Peyer's patch (tissue), 4 donors: ENCODE measurements around the gene E4F1. TPM values are rescaled to one million over a fixed set of nuclear protein-coding genes. Genes with fewer than 3 reads are reported as not detected.

Experiments
- DNase-seq, 3 donors: peaks; one replicate each; pipeline ENCODE4 v3.0.0-alpha.2; 2017 to 2019
- H3K27ac ChIP-seq, 4 donors: fragments of 200-600 bp; sonication (generic); one replicate each; pipeline ENCODE4 v1.5.1; 2016 to 2019
- H3K27me3 ChIP-seq, 2 donors: fragments of 200-600 bp; sonication (generic); one replicate each; pipeline ENCODE4 v1.5.1; 2019
- H3K36me3 ChIP-seq, 3 donors: fragments of 200-600 bp; sonication (generic); one replicate each; pipeline ENCODE4 v1.5.1; 2016 to 2019
- H3K4me1 ChIP-seq, 4 donors: fragments of 200-600 bp; sonication (generic); one replicate each; pipeline ENCODE4 v1.5.1; 2016 to 2019
- H3K4me3 ChIP-seq, 4 donors: fragments of 200-600 bp; sonication (generic); 1 replicate in 3 of 4; 2 replicates in 1 of 4; pipeline ENCODE4 v1.5.1; 2016 to 2019; ENCODE audit warnings: mild to moderate bottlenecking in 1 of 4
- H3K9me3 ChIP-seq, 4 donors: fragments of 200-600 bp; sonication (generic); one replicate each; pipeline ENCODE4 v1.5.1; 2016 to 2019; ENCODE audit warnings: mild to moderate bottlenecking in 1 of 4
- POLR2A ChIP-seq, 2 donors: fragments of 450-650 bp; IDR thresholded peaks; one replicate each; pipeline ENCODE4 v1.5.1; 2017; ENCODE audit warnings: antibody characterized with exemption in 2 of 2, mild to moderate bottlenecking in 2 of 2, moderate library complexity in 2 of 2
- total RNA-seq, 4 donors: library from RNA; depleted of rRNA; stranded (reverse); fragments of >200 nt; gene quantifications; one replicate each; pipeline ENCODE4 v1.1.0, GENCODE V29; 2016
- TF ChIP-seq, protein P1 (sequence below), 6 experiments: fragments of 450-650 bp in 4 of 6; fragments of 200-600 bp in 2 of 6; sonication (generic) in 1 of 6; IDR thresholded peaks; one replicate each; pipeline ENCODE4 v1.5.1; 2017 to 2019; ENCODE audit warnings: antibody characterized with exemption in 6 of 6, mild to moderate bottlenecking in 3 of 6, moderate library complexity in 1 of 6

E4F1 gene
- total RNA-seq, 4 donors from 2014 or later, result 35.6 to 124 (median 76.2) TPM

DNA sequence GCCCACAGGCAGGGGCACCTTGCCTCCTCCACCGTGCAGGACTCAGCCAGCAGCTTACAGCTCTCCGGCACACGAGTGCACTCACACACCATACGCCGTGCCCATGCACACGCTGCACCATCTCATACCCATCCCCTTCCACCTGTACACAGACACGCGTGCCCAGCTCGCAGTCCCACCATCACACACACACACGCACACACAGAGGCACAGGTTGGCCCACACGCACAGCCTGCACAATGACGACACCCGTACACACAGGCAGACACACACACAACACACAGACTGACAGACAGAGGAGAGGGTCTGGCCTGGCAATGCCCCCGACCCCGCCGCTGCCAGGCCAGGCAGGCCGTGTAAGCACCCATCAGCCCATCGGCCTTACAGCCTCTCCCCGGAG is 39.0 kb upstream of the E4F1 start:
- Histone ChIP-seq H3K27me3 (no peaks in the 10 kb centered on the region), H3K4me1 (no peaks in the 10 kb centered on the region), H3K9me3 (no peaks in the 10 kb centered on the region), H3K27ac (no peak overlapping the region), H3K4me3 (no peak overlapping the region), H3K36me3 (no peaks in the 10 kb centered on the region)
- DNase-seq, result no peak
- TF ChIP-seq, protein P1, sequence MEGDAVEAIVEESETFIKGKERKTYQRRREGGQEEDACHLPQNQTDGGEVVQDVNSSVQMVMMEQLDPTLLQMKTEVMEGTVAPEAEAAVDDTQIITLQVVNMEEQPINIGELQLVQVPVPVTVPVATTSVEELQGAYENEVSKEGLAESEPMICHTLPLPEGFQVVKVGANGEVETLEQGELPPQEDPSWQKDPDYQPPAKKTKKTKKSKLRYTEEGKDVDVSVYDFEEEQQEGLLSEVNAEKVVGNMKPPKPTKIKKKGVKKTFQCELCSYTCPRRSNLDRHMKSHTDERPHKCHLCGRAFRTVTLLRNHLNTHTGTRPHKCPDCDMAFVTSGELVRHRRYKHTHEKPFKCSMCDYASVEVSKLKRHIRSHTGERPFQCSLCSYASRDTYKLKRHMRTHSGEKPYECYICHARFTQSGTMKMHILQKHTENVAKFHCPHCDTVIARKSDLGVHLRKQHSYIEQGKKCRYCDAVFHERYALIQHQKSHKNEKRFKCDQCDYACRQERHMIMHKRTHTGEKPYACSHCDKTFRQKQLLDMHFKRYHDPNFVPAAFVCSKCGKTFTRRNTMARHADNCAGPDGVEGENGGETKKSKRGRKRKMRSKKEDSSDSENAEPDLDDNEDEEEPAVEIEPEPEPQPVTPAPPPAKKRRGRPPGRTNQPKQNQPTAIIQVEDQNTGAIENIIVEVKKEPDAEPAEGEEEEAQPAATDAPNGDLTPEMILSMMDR (IDR thresholded peaks at IDR 0.05), result no peak
- TF ChIP-seq POLR2A (IDR thresholded peaks at IDR 0.05), result no peak

DNA sequence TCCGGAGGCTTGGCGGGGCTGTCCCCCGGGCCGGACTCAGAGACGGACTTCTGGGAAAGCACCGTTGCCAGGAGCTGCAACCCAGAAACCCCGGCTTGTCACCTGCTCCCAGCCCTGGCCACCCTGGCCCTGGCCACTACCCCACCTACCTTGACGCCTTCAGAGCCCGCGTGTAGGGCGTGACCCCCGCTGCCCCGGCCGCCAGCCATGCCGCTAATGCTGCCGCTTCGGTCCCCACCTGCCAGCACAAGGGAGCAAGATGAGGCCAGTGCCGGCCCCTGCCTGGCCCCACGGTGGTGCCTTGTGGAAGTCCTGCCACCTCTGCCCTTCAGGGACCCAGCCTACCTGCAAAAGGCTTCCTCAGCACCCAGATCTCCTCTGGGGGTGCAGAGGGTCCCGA is 38.4 kb upstream of the E4F1 start:
- H3K27ac ChIP-seq, result no peak overlapping the region
- TF ChIP-seq, protein P1 (IDR thresholded peaks at IDR 0.05), result no peak
- TF ChIP-seq POLR2A (IDR thresholded peaks at IDR 0.05), result no peak
- H3K36me3 ChIP-seq, result no peaks in the 10 kb centered on the region
- H3K4me3 ChIP-seq, result no peak overlapping the region
- no peaks in the 10 kb centered on the region for H3K4me1 ChIP-seq
- no peaks in the 10 kb centered on the region for H3K9me3 ChIP-seq
- no peak for DNase-seq
- no peaks in the 10 kb centered on the region for H3K27me3 ChIP-seq

DNA sequence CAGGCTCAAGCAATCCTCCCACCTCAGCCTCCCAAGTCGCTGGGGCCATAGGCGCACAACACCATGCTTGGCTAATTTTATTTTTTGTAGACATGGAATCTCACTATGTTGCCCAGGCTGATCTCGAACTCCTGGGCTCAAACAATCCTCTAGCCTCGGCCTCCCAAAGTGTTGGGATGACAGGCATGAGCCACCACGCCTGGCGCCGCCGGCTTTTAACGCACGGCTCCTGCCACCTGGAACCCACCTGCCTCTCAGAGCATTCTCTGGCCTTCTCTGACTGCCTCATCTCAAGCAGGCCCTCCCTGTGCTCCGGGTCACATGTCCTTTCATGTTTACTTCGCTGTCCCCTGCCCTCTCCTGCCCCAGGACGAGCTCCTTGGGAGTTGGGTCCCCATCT is 37.3 kb upstream of the E4F1 start:
- no peaks in the 10 kb centered on the region for H3K27me3 ChIP-seq
- H3K4me3 ChIP-seq, result no peak overlapping the region
- TF ChIP-seq, protein P1 (IDR thresholded peaks at IDR 0.05), result no peak
- TF ChIP-seq POLR2A (IDR thresholded peaks at IDR 0.05), result no peak
- DNase-seq, result no peak
- H3K27ac ChIP-seq, result no peak overlapping the region
- no peaks in the 10 kb centered on the region for H3K4me1 ChIP-seq
- H3K9me3 ChIP-seq, result no peaks in the 10 kb centered on the region
- H3K36me3 ChIP-seq, result no peaks in the 10 kb centered on the region

DNA sequence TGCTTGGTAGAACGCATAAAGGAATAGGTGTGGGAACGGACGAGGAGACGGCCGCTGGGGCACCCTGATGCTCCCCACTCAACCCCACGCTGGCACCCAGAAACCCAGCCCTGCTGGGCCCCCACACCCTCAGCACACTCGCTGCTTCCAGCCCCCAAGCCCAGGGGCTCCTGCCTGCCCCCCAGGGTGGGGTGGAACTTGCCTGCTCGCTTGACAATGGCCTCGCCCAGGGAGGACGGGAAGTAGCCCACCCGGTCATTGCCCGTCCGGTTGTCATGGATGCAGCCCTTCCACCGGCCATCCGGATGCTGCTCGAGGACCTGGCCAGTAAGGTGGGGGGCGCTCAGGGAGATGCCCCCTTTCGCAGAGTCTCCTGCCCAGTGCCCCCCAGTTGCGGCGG is 36.9 kb upstream of the E4F1 start:
- no peak for DNase-seq
- Histone ChIP-seq H3K36me3 (no peaks in the 10 kb centered on the region), H3K4me3 (no peak overlapping the region), H3K4me1 (no peaks in the 10 kb centered on the region), H3K9me3 (no peaks in the 10 kb centered on the region), H3K27ac (no peak overlapping the region), H3K27me3 (no peaks in the 10 kb centered on the region)
- TF ChIP-seq, protein P1 (IDR thresholded peaks at IDR 0.05), result no peak

DNA sequence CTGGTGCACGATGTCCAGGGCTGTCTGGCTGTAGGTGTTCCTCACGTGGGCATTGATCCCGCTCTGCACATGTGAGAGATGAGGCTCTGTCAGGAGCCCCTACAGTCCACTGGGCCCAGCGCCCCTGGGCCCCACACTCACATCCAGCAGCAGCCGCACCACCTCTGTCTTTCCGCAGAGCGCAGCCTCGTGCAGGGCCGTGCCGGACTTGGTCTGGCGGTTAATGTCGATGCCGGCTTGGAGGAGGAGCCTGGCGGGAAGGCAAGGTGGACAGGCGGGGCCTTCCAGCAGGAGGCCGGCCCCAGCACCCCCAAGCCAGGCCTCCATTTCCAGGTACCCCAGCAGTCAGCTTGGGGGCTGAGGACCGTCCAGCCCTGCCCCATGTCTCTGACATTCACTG is 36.2 kb upstream of the E4F1 start:
- Histone ChIP-seq H3K27ac (no peak overlapping the region), H3K36me3 (no peaks in the 10 kb centered on the region), H3K4me1 (no peaks in the 10 kb centered on the region), H3K9me3 (no peaks in the 10 kb centered on the region), H3K27me3 (no peaks in the 10 kb centered on the region), H3K4me3 (no peak overlapping the region)
- TF ChIP-seq POLR2A (IDR thresholded peaks at IDR 0.05), result no peak
- TF ChIP-seq, protein P1 (IDR thresholded peaks at IDR 0.05), result no peak
- DNase-seq, result no peak

DNA sequence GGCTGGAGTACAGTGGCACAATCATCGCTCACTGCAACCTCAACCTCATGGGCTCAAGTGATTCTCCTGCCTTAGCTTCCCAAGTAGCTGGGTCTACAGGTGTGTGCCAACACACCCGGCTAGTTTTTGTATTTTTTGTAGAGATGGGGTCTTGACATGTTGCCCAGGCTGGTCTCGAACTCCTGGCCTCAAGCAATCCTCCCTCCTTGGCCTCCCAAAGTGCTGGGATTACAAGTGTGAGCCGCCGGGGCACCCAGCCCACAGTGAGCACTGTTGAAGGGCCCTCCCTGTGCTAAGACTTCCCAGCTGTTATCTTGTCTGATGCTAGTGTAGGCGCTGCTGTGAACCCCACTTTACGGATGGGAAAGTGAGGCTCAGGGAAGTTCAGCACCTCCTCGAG is 35.0 kb upstream of the E4F1 start:
- TF ChIP-seq, protein P1 (IDR thresholded peaks at IDR 0.05), result no peak
- TF ChIP-seq POLR2A (IDR thresholded peaks at IDR 0.05), result no peak
- Histone ChIP-seq H3K27ac (no peak overlapping the region), H3K9me3 (no peaks in the 10 kb centered on the region), H3K27me3 (no peaks in the 10 kb centered on the region), H3K4me1 (no peaks in the 10 kb centered on the region), H3K36me3 (no peaks in the 10 kb centered on the region), H3K4me3 (no peak overlapping the region)
- no peak for DNase-seq
